Osteoblast (primary cell): ENCODE measurements around the gene C3orf62. TPM values are rescaled to one million over a fixed set of nuclear protein-coding genes. Genes with fewer than 3 reads are reported as not detected.
"Not testable (repeated sequence)": the region's sequence is repeated elsewhere in the genome, so short reads cannot be mapped to it uniquely, and the experiment has no call there.

Experiments
- DNase-seq: peaks from one replicate; pipeline ENCODE4 v3.0.0; 2011; ENCODE audit warnings: low spot score, mixed read lengths; ENCODE audit not compliant: insufficient read length; ENCODE audit errors: missing footprints
- H2AFZ ChIP-seq: 2 replicates; pipeline ENCODE4 v1.6.0; 2011; ENCODE audit warnings: mild to moderate bottlenecking, low read length
- H3K27ac ChIP-seq: 2 replicates; pipeline ENCODE4 v1.5.1; 2011; ENCODE audit warnings: mild to moderate bottlenecking, low read depth, low read length, moderate library complexity
- H3K27me3 ChIP-seq: 2 replicates; pipeline ENCODE4 v1.6.0; 2012; ENCODE audit warnings: mild to moderate bottlenecking, control low read depth, inconsistent platforms, low read length, moderate library complexity; ENCODE audit not compliant: insufficient read depth
- H3K36me3 ChIP-seq: 2 replicates; pipeline ENCODE4 v1.5.1; 2011; ENCODE audit warnings: mild to moderate bottlenecking, low read length, control low read depth, moderate library complexity; ENCODE audit not compliant: insufficient read depth
- H3K4me1 ChIP-seq: 2 replicates; pipeline ENCODE4 v1.5.1; 2011; ENCODE audit warnings: mild to moderate bottlenecking, low read length, control low read depth, moderate library complexity; ENCODE audit not compliant: insufficient read depth
- H3K4me2 ChIP-seq: 2 replicates; pipeline ENCODE4 v1.6.0; 2011; ENCODE audit warnings: mild to moderate bottlenecking, low read length; ENCODE audit not compliant: insufficient read depth
- H3K4me3 ChIP-seq: fragments of 200-600 bp; sonication (generic); 3 replicates; pipeline ENCODE4 v1.5.1; 2012; ENCODE audit warnings: mild to moderate bottlenecking, low read length, inconsistent platforms; ENCODE audit not compliant: insufficient read depth
- H3K79me2 ChIP-seq: 2 replicates; pipeline ENCODE4 v1.6.0; 2012; ENCODE audit warnings: mild to moderate bottlenecking, low read length, control low read depth, inconsistent platforms; ENCODE audit not compliant: insufficient read depth
- H3K9me3 ChIP-seq: 2 replicates; pipeline ENCODE4 v1.5.1; 2011; ENCODE audit warnings: low read depth, low read length, control low read depth
- H4K20me1 ChIP-seq: 2 replicates; pipeline ENCODE4 v1.6.0; 2012; ENCODE audit warnings: mild to moderate bottlenecking, low read length, control low read depth; ENCODE audit not compliant: insufficient read depth
- CTCF ChIP-seq: IDR thresholded peaks from 2 replicates; pipeline ENCODE4 v1.5.1; 2011; ENCODE audit warnings: mild to moderate bottlenecking, low read depth, low read length, moderate library complexity; ENCODE audit errors: extremely low read depth
- total RNA-seq: library from RNA; depleted of rRNA; stranded (reverse); fragments of >200 nt; gene quantifications from 2 replicates; pipeline ENCODE4 v1.2.3, GENCODE V29; 2012

Gene C3orf62
- total RNA-seq, 1 donor = 3.6 TPM

GRCh38 chr3:49238274-49239127 is 38.5 kb downstream of the C3orf62 start:
- Histone ChIP-seq H2AFZ (no peak overlapping the region), H3K4me3 (no peak overlapping the region), H4K20me1 (no peaks in the 10 kb centered on the region), H3K9me3 (no peaks in the 10 kb centered on the region), H3K27ac (peak overlapping the region; percentile 10), H3K79me2 (peaks cover 3% of the 10 kb centered on the region), H3K4me1 (no peaks in the 10 kb centered on the region), H3K4me2 (no peak overlapping the region), H3K36me3 (peaks cover 4% of the 10 kb centered on the region), H3K27me3 (no peaks in the 10 kb centered on the region)
- TF ChIP-seq CTCF = no peak
- DNase-seq = peak; percentile 38

- Histone ChIP-seq H3K4me2 (no peak overlapping the region), H3K9me3 (peaks cover 3% of the 10 kb centered on the region), H3K79me2 (peaks cover 3% of the 10 kb centered on the region), H3K4me1 (no peaks in the 10 kb centered on the region), H3K27me3 (no peaks in the 10 kb centered on the region), H3K36me3 (peaks cover 4% of the 10 kb centered on the region), H3K27ac (no peak overlapping the region), H2AFZ (no peak overlapping the region), H4K20me1 (no peaks in the 10 kb centered on the region), H3K4me3 (no peak overlapping the region)
- no peak for DNase-seq
- TF ChIP-seq CTCF = no peak
These were observed 39.7 kb downstream of the C3orf62 start for GRCh38 chr3:49237344-49237743.

DNA sequence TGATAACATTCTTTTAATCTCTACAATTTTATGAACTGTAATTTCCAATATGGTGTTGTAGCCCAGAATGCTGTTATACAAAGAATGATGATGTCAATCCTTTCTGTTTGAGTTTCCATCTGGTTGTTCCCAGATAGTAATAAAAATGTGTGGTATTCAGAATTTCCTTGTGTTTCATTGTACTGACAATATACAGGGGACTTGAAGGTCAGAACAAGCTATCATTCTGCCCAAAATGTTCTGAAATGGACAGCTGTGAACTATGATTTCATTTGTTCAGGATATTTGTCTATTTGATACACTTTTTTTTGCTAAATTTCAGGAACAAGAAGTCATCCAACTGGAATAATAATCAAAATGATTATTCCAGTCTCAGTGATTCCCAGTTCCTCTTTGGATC is 40.8 kb downstream of the C3orf62 start:
- H4K20me1 ChIP-seq = no peaks in the 10 kb centered on the region
- peaks cover 4% of the 10 kb centered on the region for H3K36me3 ChIP-seq
- H3K4me1 ChIP-seq = no peaks in the 10 kb centered on the region
- peaks cover 3% of the 10 kb centered on the region for H3K79me2 ChIP-seq
- H2AFZ ChIP-seq = no peak overlapping the region
- H3K4me3 ChIP-seq = no peak overlapping the region
- DNase-seq = no peak
- H3K4me2 ChIP-seq = no peak overlapping the region
- no peak for TF ChIP-seq CTCF
- H3K9me3 ChIP-seq = peaks cover 3% of the 10 kb centered on the region
- H3K27me3 ChIP-seq = no peaks in the 10 kb centered on the region
- no peak overlapping the region for H3K27ac ChIP-seq

- H3K27me3 ChIP-seq, H3K36me3 ChIP-seq, H3K9me3 ChIP-seq, H2AFZ ChIP-seq, H3K4me1 ChIP-seq, H3K4me2 ChIP-seq, H3K4me3 ChIP-seq, H3K27ac ChIP-seq, H3K79me2 ChIP-seq, H4K20me1 ChIP-seq, DNase-seq: not testable (repeated sequence)
These were observed 48.2 kb downstream of the C3orf62 start for GRCh38 chr3:49228817-49229216.
